Measurements from ENCODE around the gene KIAA0930.

KIAA0930 gene

GRCh38 chr22:45216133-45217003 is 24.3 kb downstream of the KIAA0930 start:
- DNase-seq: no peak

DNA sequence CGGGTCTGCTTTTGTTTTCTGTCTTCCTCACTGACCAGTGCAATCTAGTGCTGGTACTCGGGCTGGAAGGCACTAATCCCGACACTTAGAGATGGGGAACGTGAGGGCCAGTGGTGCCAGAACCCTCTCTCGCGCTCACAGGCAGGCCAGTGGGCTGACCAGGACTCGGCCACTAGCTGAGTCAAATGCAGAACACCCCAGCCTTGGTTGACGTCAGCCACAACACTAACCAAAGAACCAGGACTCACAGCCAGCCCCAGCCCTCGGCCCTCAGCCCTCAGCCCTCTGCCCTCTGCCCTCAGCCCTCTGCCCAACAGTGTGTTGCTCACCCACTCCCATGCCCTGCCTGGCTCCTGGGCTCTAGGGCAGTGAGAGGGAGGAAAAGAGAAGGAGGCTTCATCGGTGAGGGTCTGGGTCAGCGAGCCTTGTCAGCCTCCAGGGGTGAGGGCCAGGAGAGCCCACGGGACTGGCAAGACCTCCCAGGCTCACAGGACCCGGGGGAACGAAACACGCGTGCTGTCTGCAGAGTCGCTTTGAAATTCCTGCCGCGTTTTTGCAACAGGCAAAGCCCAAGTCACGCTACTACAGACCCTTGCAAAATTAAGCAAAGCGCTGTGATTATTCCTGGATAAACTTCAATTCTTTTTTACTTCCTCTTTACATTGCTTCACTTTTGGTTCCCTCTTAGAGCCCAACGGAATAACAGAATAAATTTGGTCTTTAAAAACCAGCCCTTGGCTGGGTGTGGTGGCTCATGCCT is 27.5 kb downstream of the KIAA0930 start:
- DNase-seq: no peak

GRCh38 chr22:45212306-45212709 is 28.4 kb downstream of the KIAA0930 start:
- DNase-seq: no peak

DNA sequence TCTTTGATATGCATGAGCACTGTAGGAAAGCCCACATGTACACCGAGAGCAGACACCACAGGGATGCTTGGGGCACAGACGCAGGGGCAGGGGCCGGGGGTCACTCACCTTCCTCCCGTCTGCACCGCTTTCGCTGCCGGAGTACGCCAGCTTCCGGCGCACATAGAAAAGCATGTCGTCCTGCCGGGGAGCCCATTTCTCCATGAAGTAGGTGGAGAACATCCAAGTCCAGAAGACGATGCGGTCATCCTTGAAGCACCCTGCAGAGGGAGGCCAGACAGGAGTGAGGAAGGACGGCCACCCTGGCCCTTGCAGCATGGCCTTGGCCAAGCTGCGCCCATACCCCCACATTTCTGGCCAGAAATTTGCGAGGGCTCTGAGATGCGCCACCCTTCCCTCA is 28.8 kb downstream of the KIAA0930 start:
- DNase-seq: no peak

DNA sequence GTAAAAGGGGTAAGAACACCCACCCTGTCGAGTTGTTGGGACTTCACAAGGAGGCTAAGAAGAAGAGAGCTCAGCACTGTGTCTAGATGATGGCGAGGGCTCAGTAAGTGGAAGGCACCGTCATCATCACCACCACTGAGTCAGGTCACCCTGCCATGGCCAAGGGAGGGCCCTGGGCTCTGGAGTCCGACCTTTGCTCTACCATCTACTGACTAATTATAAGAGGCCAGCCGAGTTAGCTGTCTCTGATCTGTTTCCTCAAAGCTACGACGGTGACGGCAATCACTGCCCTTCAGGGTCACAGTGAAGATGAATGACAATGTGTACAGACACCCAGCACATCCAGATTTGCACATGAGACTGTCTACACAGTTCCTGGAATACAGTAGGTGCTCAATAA is 29.3 kb downstream of the KIAA0930 start:
- no peak for DNase-seq

DNA sequence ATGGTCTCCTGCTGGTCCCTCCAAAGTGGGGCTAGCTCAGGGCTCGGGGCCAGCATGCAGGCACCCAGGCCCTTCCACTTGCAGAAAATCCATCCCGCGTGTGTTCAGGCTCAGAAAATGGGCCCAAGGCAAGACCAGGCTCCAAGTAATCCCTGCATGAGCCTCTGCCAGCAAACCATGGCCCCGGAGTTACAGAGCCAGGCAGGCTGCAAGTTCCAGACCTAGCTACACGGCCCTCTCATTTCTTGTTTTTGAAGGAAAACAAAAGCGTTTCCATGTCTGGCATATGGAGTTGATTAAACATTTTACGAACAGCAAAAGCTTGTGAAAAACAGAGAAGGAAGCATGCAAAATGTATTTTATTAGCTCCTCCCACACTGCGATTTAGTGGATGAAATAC is 29.7 kb downstream of the KIAA0930 start:
- DNase-seq: no peak

DNA sequence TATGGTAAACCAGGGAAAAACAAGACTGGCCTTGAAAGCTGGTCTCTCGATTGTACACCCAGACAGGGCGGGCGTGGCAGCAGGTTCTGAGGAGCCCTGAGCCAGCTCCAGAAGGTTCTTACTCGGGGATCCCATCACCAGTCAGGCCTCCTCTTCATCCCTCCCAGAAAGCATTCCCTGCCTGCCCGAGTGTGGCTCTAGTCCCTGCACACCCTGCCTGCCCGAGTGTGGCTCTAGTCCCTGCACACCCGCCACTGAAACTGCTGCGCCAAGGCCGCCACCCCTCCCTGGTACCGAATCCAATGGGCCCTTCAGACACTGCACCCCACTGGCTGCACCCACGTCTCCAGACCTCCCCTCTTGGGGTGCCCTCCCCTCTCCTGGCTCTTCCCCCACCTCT is 30.1 kb downstream of the KIAA0930 start:
- no peak for DNase-seq

GRCh38 chr22:45210174-45210573 is 30.5 kb downstream of the KIAA0930 start:
- DNase-seq: no peak

DNA sequence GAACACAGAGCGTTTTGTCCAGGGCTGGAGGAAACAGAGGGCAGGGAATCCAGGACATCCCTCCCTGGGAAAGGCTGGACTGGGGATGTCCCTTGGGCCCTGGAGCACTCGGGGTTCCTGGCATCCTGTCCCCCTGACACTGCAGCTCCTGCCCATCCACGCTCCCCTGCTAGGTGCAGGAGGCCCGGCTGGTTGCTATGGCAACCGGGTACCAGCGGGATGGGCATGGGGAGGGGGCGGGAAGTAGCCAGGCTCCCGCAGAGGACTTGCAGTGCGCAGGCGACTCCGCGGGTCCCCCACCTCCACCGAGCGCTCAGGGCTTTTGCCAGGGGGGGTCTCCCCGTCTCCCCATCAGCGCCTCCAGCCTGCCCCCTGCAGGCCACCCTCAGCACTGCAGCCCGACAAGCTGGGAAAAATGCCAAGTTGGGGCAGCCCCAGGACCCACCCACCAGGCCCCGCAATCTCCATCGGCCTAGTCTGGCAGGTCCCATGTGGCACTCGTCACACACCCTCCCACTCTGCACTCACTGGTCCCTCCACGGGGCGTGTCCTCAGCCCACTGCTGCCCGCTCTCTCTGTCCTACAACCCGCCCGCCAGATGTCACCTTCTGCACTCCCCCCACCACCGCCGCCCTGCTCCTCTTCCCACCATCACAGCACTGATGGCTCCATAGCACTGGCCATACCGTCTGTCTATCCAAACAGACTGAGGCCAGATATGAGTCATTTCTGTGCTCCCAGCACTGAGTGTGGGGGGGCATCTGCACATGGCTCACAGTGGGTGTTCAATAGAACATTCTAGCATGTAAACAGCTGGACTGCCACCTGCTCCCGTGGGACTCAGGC is 31.5 kb downstream of the KIAA0930 start:
- no peak for DNase-seq

DNA sequence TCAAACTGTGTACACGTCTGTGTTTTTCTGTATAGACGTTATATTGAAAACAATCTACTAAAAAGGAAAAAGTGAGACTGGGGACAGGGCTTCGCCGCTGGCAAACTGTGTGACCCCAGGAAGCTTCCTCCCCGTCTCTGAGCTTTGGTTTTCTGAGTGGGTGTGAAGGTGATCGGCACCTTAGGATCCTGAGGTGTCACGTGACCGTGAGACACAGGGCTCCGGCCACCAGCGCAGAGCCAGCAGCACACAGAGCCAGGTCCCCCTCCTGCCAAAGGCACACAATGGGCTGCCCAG is 32.0 kb downstream of the KIAA0930 start:
- DNase-seq: no peak

GRCh38 chr22:45207981-45208664 is 32.6 kb downstream of the KIAA0930 start:
- no peak for DNase-seq

DNA sequence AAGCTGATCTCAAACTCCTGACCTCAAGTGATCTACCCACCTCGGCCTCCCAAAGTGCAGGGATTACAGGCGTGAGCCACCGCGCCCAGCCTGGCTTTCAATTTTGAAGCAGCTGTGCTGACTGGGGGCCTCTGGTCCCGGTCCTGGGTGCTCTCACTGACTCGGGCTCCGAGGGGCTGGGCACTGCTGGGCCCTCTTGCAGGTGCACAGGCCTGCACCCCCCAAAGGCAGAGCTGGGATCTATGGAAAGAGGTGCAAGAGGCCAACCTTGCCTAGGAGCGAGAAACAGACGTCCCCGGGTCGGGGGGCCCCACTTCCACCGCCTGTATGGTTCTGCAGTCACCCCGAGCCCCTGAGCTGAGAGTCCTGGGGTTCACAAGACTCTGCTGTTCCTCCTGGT is 33.2 kb downstream of the KIAA0930 start:
- DNase-seq: no peak

- DNase-seq: no peak
These were observed 34.5 kb downstream of the KIAA0930 start for GRCh38 chr22:45206233-45206632.

- no peak for DNase-seq
These were observed 35.3 kb downstream of the KIAA0930 start for GRCh38 chr22:45205276-45205925.

DNA sequence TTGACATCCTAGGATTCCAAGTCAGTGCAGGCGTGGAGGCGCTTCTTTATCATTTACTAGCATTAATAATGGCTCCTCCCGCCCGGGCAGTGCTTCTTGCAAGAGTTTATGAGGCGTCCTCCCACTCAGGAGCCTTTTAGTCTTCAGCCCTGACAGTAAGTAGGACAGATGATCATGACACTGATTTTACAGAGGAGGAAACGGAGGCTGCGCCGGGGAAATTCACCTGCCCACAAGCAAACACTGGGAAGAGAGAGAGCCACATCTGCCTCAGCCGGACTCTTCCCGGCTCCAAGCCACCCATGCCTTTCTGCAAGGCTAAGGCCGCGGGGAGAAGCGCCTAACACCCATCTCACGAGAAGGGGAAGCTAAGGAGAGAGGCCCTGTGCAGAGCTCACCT is 35.9 kb downstream of the KIAA0930 start:
- DNase-seq: no peak

DNA sequence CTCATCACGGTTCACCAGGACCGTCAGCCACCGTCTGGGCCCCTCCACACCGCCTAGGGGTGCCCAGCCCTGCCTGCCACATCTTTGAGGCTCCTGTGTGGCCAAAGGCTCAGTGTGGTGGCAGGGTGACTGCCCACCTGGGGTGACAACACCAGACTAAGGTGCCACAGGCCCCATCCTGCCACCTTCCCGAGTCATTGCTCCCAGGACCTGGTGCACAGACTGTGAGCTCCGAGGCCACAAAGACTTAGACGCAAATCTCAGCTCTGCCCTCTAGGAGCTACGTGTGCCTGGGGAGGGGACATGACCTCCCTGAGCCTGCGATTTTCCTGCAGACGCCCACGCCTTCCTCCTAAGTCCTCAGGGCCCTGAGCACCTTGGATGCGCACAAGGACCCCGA is 36.5 kb downstream of the KIAA0930 start:
- no peak for DNase-seq

DNA sequence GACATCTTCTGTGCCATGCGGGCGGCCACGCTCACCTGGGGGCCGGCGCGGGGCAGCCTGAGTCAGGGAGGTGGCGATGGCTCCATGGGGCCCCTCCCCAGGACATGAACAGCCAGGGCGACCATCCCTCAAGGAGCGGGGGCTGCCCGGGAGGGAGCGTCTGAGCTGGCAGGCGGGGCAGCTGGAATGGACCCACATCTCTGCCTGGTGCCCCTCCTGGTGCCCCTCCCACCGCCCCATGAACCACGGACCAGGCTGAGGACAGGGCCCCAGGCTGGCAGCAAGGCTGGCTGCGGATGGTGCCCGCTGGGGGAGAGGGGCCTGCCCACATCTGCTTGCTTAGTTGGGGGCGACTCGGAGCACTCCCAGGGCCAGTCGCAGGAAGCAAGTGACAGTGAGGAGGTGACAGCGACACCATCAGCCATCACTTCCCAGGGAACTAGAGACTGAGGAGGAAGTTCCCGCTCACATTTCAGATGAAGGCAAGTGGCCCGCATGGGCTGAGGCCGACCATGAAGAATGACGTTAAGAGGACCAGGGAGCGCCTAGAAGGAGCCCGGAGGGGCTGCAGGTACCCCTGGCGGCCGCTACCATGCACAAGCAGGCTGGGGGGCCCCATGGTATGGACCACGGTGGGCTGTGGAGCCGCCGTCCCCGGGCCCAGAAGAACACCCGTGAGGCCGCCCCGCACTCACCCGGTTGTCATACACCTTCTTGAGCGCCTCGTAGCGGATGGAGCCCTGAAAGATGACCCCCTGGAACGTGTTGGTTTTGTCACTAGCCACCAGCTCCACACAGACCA is 37.3 kb downstream of the KIAA0930 start:
- no peak for DNase-seq

- no peak for DNase-seq
These were observed 38.2 kb downstream of the KIAA0930 start for GRCh38 chr22:45202333-45203149.

- DNase-seq: no peak
These were observed 38.9 kb downstream of the KIAA0930 start for GRCh38 chr22:45201678-45202332.

Data from activated gamma-delta T cell (primary cell).